ENCODE results near the gene GALNT18.
"Not testable (repeated sequence)": the region's sequence is repeated elsewhere in the genome, so short reads cannot be mapped to it uniquely, and the experiment has no call there.

GALNT18 gene

GRCh38 chr11:11387622-11388305 lies 234.0 kb downstream of the GALNT18 start:
- DNase-seq (ENCODE audit: low read depth in 2 of 2), result no peak

GRCh38 chr11:11387207-11387606 lies 234.6 kb downstream of the GALNT18 start:
- no peak for DNase-seq (ENCODE audit: low read depth in 2 of 2)

GRCh38 chr11:11384829-11385228 lies 237.0 kb downstream of the GALNT18 start:
- DNase-seq (ENCODE audit: low read depth in 2 of 2), result no peak

GRCh38 chr11:11383995-11384394 lies 237.8 kb downstream of the GALNT18 start:
- no peak for DNase-seq (ENCODE audit: low read depth in 2 of 2)

- DNase-seq (ENCODE audit: low read depth in 2 of 2), result no peak
Observed at GRCh38 chr11:11382858-11383532, 238.8 kb downstream of the GALNT18 start.

GRCh38 chr11:11381471-11382105 lies 240.2 kb downstream of the GALNT18 start:
- no peak for DNase-seq (ENCODE audit: low read depth in 2 of 2)

GRCh38 chr11:11380883-11381282 lies 240.9 kb downstream of the GALNT18 start:
- DNase-seq (ENCODE audit: low read depth in 2 of 2), result no peak

GRCh38 chr11:11380340-11380739 lies 241.5 kb downstream of the GALNT18 start:
- no peak for DNase-seq (ENCODE audit: low read depth in 2 of 2)

GRCh38 chr11:11379661-11380060 lies 242.1 kb downstream of the GALNT18 start:
- DNase-seq (ENCODE audit: low read depth in 2 of 2), result no peak

GRCh38 chr11:11378184-11378940 lies 243.4 kb downstream of the GALNT18 start:
- DNase-seq (ENCODE audit: low read depth in 2 of 2), result no peak

GRCh38 chr11:11374358-11375148 lies 247.3 kb downstream of the GALNT18 start:
- DNase-seq (ENCODE audit: low read depth in 2 of 2), result no peak

- no peak for DNase-seq (ENCODE audit: low read depth in 2 of 2)
Observed at GRCh38 chr11:11373934-11374333, 247.9 kb downstream of the GALNT18 start.

- DNase-seq (ENCODE audit: low read depth in 2 of 2), result no peak
Observed at GRCh38 chr11:11372461-11372860, 249.3 kb downstream of the GALNT18 start.

- DNase-seq (ENCODE audit: low read depth in 2 of 2), result no peak
Observed at GRCh38 chr11:11370962-11371303, 250.9 kb downstream of the GALNT18 start.

- DNase-seq (ENCODE audit: low read depth in 2 of 2), result no peak
Observed at GRCh38 chr11:11370255-11370961, 251.4 kb downstream of the GALNT18 start.

- DNase-seq (ENCODE audit: low read depth in 2 of 2), result no peak
Observed at GRCh38 chr11:11366793-11367192, 255.0 kb downstream of the GALNT18 start.

GRCh38 chr11:11363674-11364073 lies 258.1 kb downstream of the GALNT18 start:
- no peak for DNase-seq (ENCODE audit: low read depth in 2 of 2)

- no peak for DNase-seq (ENCODE audit: low read depth in 2 of 2)
Observed at GRCh38 chr11:11359611-11360010, 262.2 kb downstream of the GALNT18 start.

GRCh38 chr11:11356842-11357241 lies 265.0 kb downstream of the GALNT18 start:
- DNase-seq (ENCODE audit: low read depth in 2 of 2), result no peak

- not testable (repeated sequence) for DNase-seq (ENCODE audit: low read depth in 2 of 2)
Observed at GRCh38 chr11:11352878-11353277, 268.9 kb downstream of the GALNT18 start, which contains the start of gene CSNK2A3. CSNK2A3 (minus strand) TSS chr11:11353250; CDS start chr11:11353119, 131 bp downstream.

- not testable (repeated sequence) for DNase-seq (ENCODE audit: low read depth in 2 of 2)
Observed at GRCh38 chr11:11351851-11352250, 270.0 kb downstream of the GALNT18 start.
